Skeletal muscle satellite cell (primary cell): ENCODE measurements around the gene ZKSCAN7.
A peak's percentile ranks its signal among the peaks of the same experiment; 100 is the strongest.
"Not testable (repeated sequence)": the region's sequence is repeated elsewhere in the genome, so short reads cannot be mapped to it uniquely, and the experiment has no call there.

Experiments used
- H3K27me3 ChIP-seq: 2 replicates; pipeline ENCODE4 v1.7.0; 2013; ENCODE audit warnings: low read length; ENCODE audit not compliant: control insufficient read depth, insufficient read depth
- H3K36me3 ChIP-seq: 2 replicates; pipeline ENCODE4 v1.7.0; 2013; ENCODE audit warnings: mild to moderate bottlenecking, control low read depth, low read length; ENCODE audit not compliant: insufficient read depth
- H3K4me1 ChIP-seq: 2 replicates; pipeline ENCODE4 v1.7.0; 2013; ENCODE audit warnings: low read length; ENCODE audit not compliant: control insufficient read depth, insufficient read depth
- H3K4me2 ChIP-seq: 2 replicates; pipeline ENCODE4 v1.7.0; 2013; ENCODE audit warnings: mild to moderate bottlenecking, low read length
- H3K4me3 ChIP-seq: 2 replicates; pipeline ENCODE4 v1.7.0; 2013; ENCODE audit warnings: low read length
- H3K9ac ChIP-seq: 2 replicates; pipeline ENCODE4 v1.7.0; 2013; ENCODE audit warnings: mild to moderate bottlenecking, low read depth, low read length, moderate library complexity
- H3K9me3 ChIP-seq: replicated peaks from 2 replicates; pipeline ENCODE4 v1.7.0; 2013; ENCODE audit warnings: mild to moderate bottlenecking, control low read depth, low read length

ZKSCAN7 gene

GRCh38 chr3:44525060-44525459 is 29.9 kb upstream of the ZKSCAN7 start:
- Histone ChIP-seq H3K4me1 (no peaks in the 10 kb centered on the region), H3K9me3 (no peaks in the 10 kb centered on the region), H3K4me2 (no peak overlapping the region), H3K9ac (no peak overlapping the region), H3K36me3 (no peaks in the 10 kb centered on the region), H3K27me3 (peaks cover 38% of the 10 kb centered on the region), H3K4me3 (no peak overlapping the region)

GRCh38 chr3:44529927-44530326 is 25.1 kb upstream of the ZKSCAN7 start:
- no peak overlapping the region for H3K4me2 ChIP-seq
- no peaks in the 10 kb centered on the region for H3K4me1 ChIP-seq
- H3K27me3 ChIP-seq: peaks cover 18% of the 10 kb centered on the region
- H3K9ac ChIP-seq: no peak overlapping the region
- H3K36me3 ChIP-seq: no peaks in the 10 kb centered on the region
- no peaks in the 10 kb centered on the region for H3K9me3 ChIP-seq
- H3K4me3 ChIP-seq: no peak overlapping the region

- Histone ChIP-seq H3K9me3 (no peaks in the 10 kb centered on the region), H3K27me3 (peaks cover 15% of the 10 kb centered on the region), H3K36me3 (no peaks in the 10 kb centered on the region), H3K4me1 (no peaks in the 10 kb centered on the region), H3K4me2 (no peak overlapping the region), H3K9ac (no peak overlapping the region), H3K4me3 (no peak overlapping the region)
These were observed 24.1 kb upstream of the ZKSCAN7 start for GRCh38 chr3:44530911-44531310.

GRCh38 chr3:44534659-44535058 is 20.3 kb upstream of the ZKSCAN7 start:
- H3K9me3 ChIP-seq, H3K4me2 ChIP-seq, H3K9ac ChIP-seq, H3K27me3 ChIP-seq, H3K4me3 ChIP-seq, H3K4me1 ChIP-seq, H3K36me3 ChIP-seq: not testable (repeated sequence)

GRCh38 chr3:44535364-44535763 is 19.6 kb upstream of the ZKSCAN7 start:
- Histone ChIP-seq H3K4me1 (no peaks in the 10 kb centered on the region), H3K4me3 (no peak overlapping the region), H3K4me2 (no peak overlapping the region), H3K9me3 (no peaks in the 10 kb centered on the region), H3K36me3 (no peaks in the 10 kb centered on the region), H3K27me3 (peaks cover 9% of the 10 kb centered on the region), H3K9ac (no peak overlapping the region)

- not testable (repeated sequence) for H3K9ac ChIP-seq, H3K4me1 ChIP-seq, H3K9me3 ChIP-seq, H3K27me3 ChIP-seq, H3K4me3 ChIP-seq, H3K4me2 ChIP-seq, H3K36me3 ChIP-seq
These were observed 10.2 kb upstream of the ZKSCAN7 start for GRCh38 chr3:44544811-44545210.

- H3K36me3 ChIP-seq: peaks cover 14% of the 10 kb centered on the region
These were observed 730 bp downstream of the ZKSCAN7 start for GRCh38 chr3:44555723-44556122.

GRCh38 chr3:44557074-44557473 is 2.1 kb downstream of the ZKSCAN7 start:
- no peak overlapping the region for H3K4me2 ChIP-seq
- H3K9me3 ChIP-seq: no peaks in the 10 kb centered on the region
- peaks cover 23% of the 10 kb centered on the region for H3K36me3 ChIP-seq
- H3K4me1 ChIP-seq: peaks cover 7% of the 10 kb centered on the region
- no peak overlapping the region for H3K4me3 ChIP-seq
- no peaks in the 10 kb centered on the region for H3K27me3 ChIP-seq
- no peak overlapping the region for H3K9ac ChIP-seq

More at GRCh38 chr3:44555723-44556122, 730 bp downstream of the ZKSCAN7 start:
- Histone ChIP-seq H3K9me3 (no peaks in the 10 kb centered on the region), H3K27me3 (no peaks in the 10 kb centered on the region), H3K4me3 (peak overlapping the region; percentile 92), H3K4me2 (peak overlapping the region; percentile 93), H3K4me1 (peaks cover 7% of the 10 kb centered on the region), H3K9ac (peak overlapping the region; percentile 90)

GRCh38 chr3:44561076-44561475 is 6.1 kb downstream of the ZKSCAN7 start:
- no peaks in the 10 kb centered on the region for H3K9me3 ChIP-seq
- H3K4me3 ChIP-seq: no peak overlapping the region
- H3K27me3 ChIP-seq: no peaks in the 10 kb centered on the region
- H3K9ac ChIP-seq: no peak overlapping the region
- H3K4me2 ChIP-seq: no peak overlapping the region
- H3K36me3 ChIP-seq: peaks cover 36% of the 10 kb centered on the region
- H3K4me1 ChIP-seq: peaks cover under 1% of the 10 kb centered on the region

GRCh38 chr3:44562147-44562546 is 7.2 kb downstream of the ZKSCAN7 start:
- no peaks in the 10 kb centered on the region for H3K4me1 ChIP-seq
- peaks cover 33% of the 10 kb centered on the region for H3K36me3 ChIP-seq
- no peaks in the 10 kb centered on the region for H3K27me3 ChIP-seq
- H3K4me3 ChIP-seq: no peak overlapping the region
- no peaks in the 10 kb centered on the region for H3K9me3 ChIP-seq
- H3K4me2 ChIP-seq: no peak overlapping the region
- no peak overlapping the region for H3K9ac ChIP-seq

- Histone ChIP-seq H3K4me3 (no peak overlapping the region), H3K36me3 (peaks cover 48% of the 10 kb centered on the region), H3K27me3 (no peaks in the 10 kb centered on the region), H3K9ac (no peak overlapping the region), H3K4me1 (no peaks in the 10 kb centered on the region), H3K9me3 (peaks cover 38% of the 10 kb centered on the region), H3K4me2 (no peak overlapping the region)
These were observed 13.6 kb downstream of the ZKSCAN7 start for GRCh38 chr3:44568561-44568960.

GRCh38 chr3:44571024-44571423 is 16.0 kb downstream of the ZKSCAN7 start:
- H3K4me2 ChIP-seq: no peak overlapping the region
- H3K4me3 ChIP-seq: no peak overlapping the region
- H3K9me3 ChIP-seq: peaks cover 41% of the 10 kb centered on the region
- no peaks in the 10 kb centered on the region for H3K27me3 ChIP-seq
- H3K4me1 ChIP-seq: no peaks in the 10 kb centered on the region
- peaks cover 38% of the 10 kb centered on the region for H3K36me3 ChIP-seq
- no peak overlapping the region for H3K9ac ChIP-seq
